GM21367 (cell line): Measurements from ENCODE around the gene C2orf68.
"Not testable (repeated sequence)": the region's sequence is repeated elsewhere in the genome, so short reads cannot be mapped to it uniquely, and the experiment has no call there.

Experiments
- ATAC-seq: cut with Tn5 transposase; IDR thresholded peaks from one replicate; pipeline ENCODE4 v1.9.1; 2021; ENCODE audit not compliant: unreplicated experiment

Gene C2orf68

GRCh38 chr2:85611705-85612587 lies at the start of gene C2orf68:
Gene C2orf68 (minus strand): TSS chr2:85612066. CDS start chr2:85611984, 82 bp downstream.
- ATAC-seq = peak; percentile 66

GRCh38 chr2:85661139-85661858 lies 49.4 kb upstream of the C2orf68 start:
- no peak for ATAC-seq

- ATAC-seq = no peak
Measured at GRCh38 chr2:85660725-85661124, 48.9 kb upstream of the C2orf68 start.

GRCh38 chr2:85660301-85660700 lies 48.4 kb upstream of the C2orf68 start:
- ATAC-seq = not testable (repeated sequence)

- no peak for ATAC-seq
Measured at GRCh38 chr2:85659324-85659981, 47.6 kb upstream of the C2orf68 start.

- not testable (repeated sequence) for ATAC-seq
Measured at GRCh38 chr2:85657399-85657798, 45.5 kb upstream of the C2orf68 start.

- ATAC-seq = no peak
Measured at GRCh38 chr2:85656468-85656867, 44.6 kb upstream of the C2orf68 start.

- ATAC-seq = no peak
Measured at GRCh38 chr2:85655961-85656417, 44.1 kb upstream of the C2orf68 start.

GRCh38 chr2:85653996-85654395 lies 42.1 kb upstream of the C2orf68 start:
- no peak for ATAC-seq

GRCh38 chr2:85652056-85652455 lies 40.2 kb upstream of the C2orf68 start:
- no peak for ATAC-seq

- no peak for ATAC-seq
Measured at GRCh38 chr2:85651097-85651496, 39.2 kb upstream of the C2orf68 start.

GRCh38 chr2:85650456-85650855 lies 38.6 kb upstream of the C2orf68 start:
- no peak for ATAC-seq

GRCh38 chr2:85649201-85650190 lies 37.6 kb upstream of the C2orf68 start:
- no peak for ATAC-seq

- ATAC-seq = peak; percentile 17
Measured at GRCh38 chr2:85648619-85649018, 36.8 kb upstream of the C2orf68 start.

- ATAC-seq = peak; percentile 80
Measured at GRCh38 chr2:85647823-85648526, 36.1 kb upstream of the C2orf68 start.

- ATAC-seq = no peak
Measured at GRCh38 chr2:85646166-85646565, 34.3 kb upstream of the C2orf68 start.

GRCh38 chr2:85644909-85645308 lies 33.0 kb upstream of the C2orf68 start:
- ATAC-seq = no peak

- ATAC-seq = no peak
Measured at GRCh38 chr2:85642725-85643124, 30.9 kb upstream of the C2orf68 start.

- ATAC-seq = no peak
Measured at GRCh38 chr2:85635636-85636035, 23.8 kb upstream of the C2orf68 start.

- no peak for ATAC-seq
Measured at GRCh38 chr2:85635011-85635410, 23.1 kb upstream of the C2orf68 start.
